DND-41 (cell line): Measurements from ENCODE around the gene TUBB2B.

Experiments used
- CTCF ChIP-seq: IDR thresholded peaks from 2 replicates; pipeline ENCODE4 v1.5.1; 2012; ENCODE audit warnings: borderline replicate concordance, low read length, moderate library complexity, mild to moderate bottlenecking; ENCODE audit not compliant: poor library complexity, severe bottlenecking; ENCODE audit errors: extremely low read depth
- EZH2 ChIP-seq: IDR thresholded peaks from 3 replicates; pipeline ENCODE4 v1.6.1; 2012; ENCODE audit warnings: borderline replicate concordance, low read depth, mild to moderate bottlenecking, moderate library complexity, low read length, inconsistent platforms; ENCODE audit not compliant: severe bottlenecking

GRCh38 chr6:3181105-3181504 lies 46.3 kb downstream of the TUBB2B start:
- TF ChIP-seq CTCF (no peak), EZH2 (no peak)
